HL-60 (cell line): ENCODE data around the gene HS3ST5.

Experiments
- DNase-seq, 2 experiments: peaks; one replicate each; pipeline ENCODE4 v3.0.0-alpha.2; 2010 to 2020; ENCODE audit warnings: low read depth in 1 of 2, low spot score in 1 of 2
- H3K27ac ChIP-seq: fragments of 250-450 bp; sonication (Bioruptor Pico); replicated peaks from 2 replicates; pipeline ENCODE4 v1.5.1; 2020; ENCODE audit warnings: mild to moderate bottlenecking, moderate library complexity
- H3K27me3 ChIP-seq: fragments of 250-450 bp; sonication (Bioruptor Pico); 2 replicates; pipeline ENCODE4 v1.5.1; 2021; ENCODE audit warnings: mild to moderate bottlenecking, moderate library complexity; ENCODE audit not compliant: insufficient read depth, poor library complexity, severe bottlenecking
- H3K4me3 ChIP-seq: replicated peaks from 2 replicates; pipeline ENCODE4 v1.5.1; 2011; ENCODE audit warnings: mild to moderate bottlenecking, control low read depth, low read length; ENCODE audit not compliant: insufficient read depth
- CTCF ChIP-seq: IDR thresholded peaks from one replicate; pipeline ENCODE4 v1.5.1; 2011; ENCODE audit warnings: low read length, control low read depth, inconsistent platforms; ENCODE audit not compliant: insufficient read depth
- GABPA ChIP-seq: IDR thresholded peaks from 2 replicates; pipeline ENCODE4 v1.6.1; 2012; ENCODE audit warnings: low read depth
- POLR2AphosphoS5 ChIP-seq: IDR thresholded peaks from 2 replicates; pipeline ENCODE4 v1.6.1; 2012; ENCODE audit warnings: low read depth
- REST ChIP-seq: IDR thresholded peaks from 2 replicates; pipeline ENCODE4 v1.6.1; 2012; ENCODE audit warnings: low read depth; ENCODE audit not compliant: insufficient replicate concordance
- SPI1 ChIP-seq: IDR thresholded peaks from 2 replicates; pipeline ENCODE4 v1.6.1; 2012; ENCODE audit warnings: low read depth, mild to moderate bottlenecking, borderline replicate concordance

The HS3ST5 gene

GRCh38 chr6:114362396-114362795, 19.6 kb upstream of the HS3ST5 start:
- no peak overlapping the region for H3K4me3 ChIP-seq
- TF ChIP-seq GABPA, result no peak
- TF ChIP-seq REST, result no peak
- no peak for TF ChIP-seq SPI1
- TF ChIP-seq CTCF, result no peak
- no peak for TF ChIP-seq POLR2AphosphoS5
- H3K27me3 ChIP-seq, result no peaks in the 10 kb centered on the region
- H3K27ac ChIP-seq, result no peak overlapping the region
- DNase-seq, result no peak

GRCh38 chr6:114361036-114361435, 18.2 kb upstream of the HS3ST5 start:
- TF ChIP-seq REST (no peak), CTCF (no peak), POLR2AphosphoS5 (no peak), GABPA (no peak), SPI1 (no peak)
- Histone ChIP-seq H3K27me3 (no peaks in the 10 kb centered on the region), H3K27ac (no peak overlapping the region), H3K4me3 (no peak overlapping the region)
- no peak for DNase-seq

- H3K27me3 ChIP-seq, result no peaks in the 10 kb centered on the region
- no peak overlapping the region for H3K27ac ChIP-seq
- no peak for TF ChIP-seq POLR2AphosphoS5
- no peak for TF ChIP-seq SPI1
- no peak for TF ChIP-seq REST
- no peak for TF ChIP-seq GABPA
- TF ChIP-seq CTCF, result no peak
- no peak for DNase-seq
- H3K4me3 ChIP-seq, result no peak overlapping the region
Observed at GRCh38 chr6:114355300-114355699, 12.5 kb upstream of the HS3ST5 start.
